ENCODE results near the gene KCNQ5.

KCNQ5 gene

DNA sequence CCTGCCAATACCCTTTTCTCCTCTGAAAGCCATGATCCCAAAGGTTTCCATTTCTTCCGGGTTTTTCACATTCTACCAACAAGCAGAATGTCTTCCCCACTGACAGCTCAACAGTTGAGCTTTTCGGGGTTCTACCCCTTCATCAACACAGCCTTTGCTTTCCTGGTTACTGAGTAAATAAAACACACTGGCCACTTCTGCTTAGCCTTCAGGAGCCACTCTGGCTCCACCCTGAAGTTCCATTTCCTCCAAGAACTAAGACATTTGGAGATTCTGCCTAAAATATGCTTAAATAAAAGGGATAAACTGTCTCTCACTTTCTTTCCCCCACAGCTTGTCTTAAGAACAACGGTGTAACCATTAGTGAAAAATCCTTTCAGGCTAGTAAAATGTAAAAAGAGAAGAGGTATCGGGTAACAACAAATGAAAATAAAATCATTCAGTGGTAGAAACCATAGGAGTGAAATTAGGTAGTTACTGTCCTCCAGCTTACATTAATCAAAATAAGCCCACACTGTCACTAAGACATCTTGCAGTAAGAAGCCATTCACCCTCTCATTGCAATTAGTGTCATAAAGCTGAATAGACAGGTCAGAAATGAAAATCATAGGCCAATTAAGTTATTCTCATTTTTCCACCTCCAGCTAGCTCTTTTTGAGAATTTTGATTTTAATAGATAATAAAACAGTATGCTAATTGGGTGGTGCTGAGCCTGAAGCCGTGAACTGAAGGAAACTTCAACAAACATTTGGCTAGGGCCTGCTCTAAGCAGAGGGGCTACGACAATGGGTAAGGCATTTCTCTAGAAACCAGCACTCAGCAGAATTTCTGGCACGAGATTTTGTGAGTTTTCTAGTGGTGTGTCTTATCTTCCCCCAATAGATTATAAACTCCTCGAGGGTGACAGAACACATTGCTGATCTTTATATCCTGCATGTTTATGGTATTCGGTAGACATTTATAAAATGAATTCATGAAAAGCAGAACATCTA is 409.2 kb downstream of the KCNQ5 start (continued):
- TF ChIP-seq ZNF324 (tag by site-specific recombination; IDR thresholded peaks at IDR 0.05) (no peak), SALL2 (tag by site-specific recombination; IDR thresholded peaks at IDR 0.05; ENCODE audit: borderline replicate concordance) (no peak), CTCF (tag by site-specific recombination; IDR thresholded peaks at IDR 0.05) (no peak), ZNF791 (tag by site-specific recombination; IDR thresholded peaks at IDR 0.05) (no peak), TSHZ1 (tag by site-specific recombination; IDR thresholded peaks at IDR 0.05; ENCODE audit: borderline replicate concordance) (no peak), ZNF585B (tag by site-specific recombination; IDR thresholded peaks at IDR 0.05) (no peak), ZNF548 (tag by site-specific recombination; IDR thresholded peaks at IDR 0.05) (no peak), KLF1 (tag by site-specific recombination; IDR thresholded peaks at IDR 0.05) (no peak), ZNF266 (tag by site-specific recombination; IDR thresholded peaks at IDR 0.05; ENCODE audit: low read depth) (no peak), SETDB1 (IDR thresholded peaks at IDR 0.05; ENCODE audit: insufficient read length, low read length) (no peak), ZFP41 (tag by site-specific recombination; IDR thresholded peaks at IDR 0.05; ENCODE audit: borderline replicate concordance) (no peak), ZNF140 (tag by site-specific recombination; IDR thresholded peaks at IDR 0.05) (no peak), MYNN (tag by site-specific recombination; IDR thresholded peaks at IDR 0.05; ENCODE audit: borderline replicate concordance) (no peak), ZNF155 (tag by site-specific recombination; IDR thresholded peaks at IDR 0.05) (no peak), ZNF248 (tag by site-specific recombination; IDR thresholded peaks at IDR 0.05) (no peak), KLF17 (tag by site-specific recombination; IDR thresholded peaks at IDR 0.05) (no peak), YY2 (tag by site-specific recombination; IDR thresholded peaks at IDR 0.05) (no peak), ZNF561 (tag by site-specific recombination; IDR thresholded peaks at IDR 0.05; ENCODE audit: borderline replicate concordance) (0 out of 2 replicates have a peak, but pooled peaks have one; percentile 38), OSR2 (tag by site-specific recombination; IDR thresholded peaks at IDR 0.05) (peak; percentile 44; the same call in 1 of the 2 replicates), ZNF571 (tag by site-specific recombination; IDR thresholded peaks at IDR 0.05) (no peak), ZNF114 (tag by site-specific recombination; IDR thresholded peaks at IDR 0.05) (no peak), BCL11A (tag by site-specific recombination; IDR thresholded peaks at IDR 0.05; ENCODE audit: low read depth) (no peak), SP2 (tag by site-specific recombination; IDR thresholded peaks at IDR 0.05) (no peak), ZNF510 (tag by site-specific recombination; IDR thresholded peaks at IDR 0.05; ENCODE audit: insufficient replicate concordance) (no peak), ZNF837 (tag by site-specific recombination; IDR thresholded peaks at IDR 0.05) (no peak), IKZF3 (tag by site-specific recombination; IDR thresholded peaks at IDR 0.05) (peak; percentile 47), BCL11B (tag by site-specific recombination; IDR thresholded peaks at IDR 0.05; ENCODE audit: low read depth) (peak; percentile 22; the same call in 1 of the 2 replicates), GLIS2 (tag by site-specific recombination; IDR thresholded peaks at IDR 0.05) (no peak), ZNF76 (tag by site-specific recombination; IDR thresholded peaks at IDR 0.05; ENCODE audit: borderline replicate concordance, low read depth) (no peak)
- TF ChIP-seq, protein P1, sequence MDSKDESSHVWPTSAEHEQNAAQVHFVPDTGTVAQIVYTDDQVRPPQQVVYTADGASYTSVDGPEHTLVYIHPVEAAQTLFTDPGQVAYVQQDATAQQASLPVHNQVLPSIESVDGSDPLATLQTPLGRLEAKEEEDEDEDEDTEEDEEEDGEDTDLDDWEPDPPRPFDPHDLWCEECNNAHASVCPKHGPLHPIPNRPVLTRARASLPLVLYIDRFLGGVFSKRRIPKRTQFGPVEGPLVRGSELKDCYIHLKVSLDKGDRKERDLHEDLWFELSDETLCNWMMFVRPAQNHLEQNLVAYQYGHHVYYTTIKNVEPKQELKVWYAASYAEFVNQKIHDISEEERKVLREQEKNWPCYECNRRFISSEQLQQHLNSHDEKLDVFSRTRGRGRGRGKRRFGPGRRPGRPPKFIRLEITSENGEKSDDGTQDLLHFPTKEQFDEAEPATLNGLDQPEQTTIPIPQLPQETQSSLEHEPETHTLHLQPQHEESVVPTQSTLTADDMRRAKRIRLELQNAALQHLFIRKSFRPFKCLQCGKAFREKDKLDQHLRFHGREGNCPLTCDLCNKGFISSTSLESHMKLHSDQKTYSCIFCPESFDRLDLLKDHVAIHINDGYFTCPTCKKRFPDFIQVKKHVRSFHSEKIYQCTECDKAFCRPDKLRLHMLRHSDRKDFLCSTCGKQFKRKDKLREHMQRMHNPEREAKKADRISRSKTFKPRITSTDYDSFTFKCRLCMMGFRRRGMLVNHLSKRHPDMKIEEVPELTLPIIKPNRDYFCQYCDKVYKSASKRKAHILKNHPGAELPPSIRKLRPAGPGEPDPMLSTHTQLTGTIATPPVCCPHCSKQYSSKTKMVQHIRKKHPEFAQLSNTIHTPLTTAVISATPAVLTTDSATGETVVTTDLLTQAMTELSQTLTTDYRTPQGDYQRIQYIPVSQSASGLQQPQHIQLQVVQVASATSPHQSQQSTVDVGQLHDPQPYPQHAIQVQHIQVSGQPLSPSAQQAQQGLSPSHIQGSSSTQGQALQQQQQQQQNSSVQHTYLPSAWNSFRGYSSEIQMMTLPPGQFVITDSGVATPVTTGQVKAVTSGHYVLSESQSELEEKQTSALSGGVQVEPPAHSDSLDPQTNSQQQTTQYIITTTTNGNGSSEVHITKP (tag by site-specific recombination; IDR thresholded peaks at IDR 0.05): peak; percentile 64

All from HEK293 (cell line).